CD1c-positive myeloid dendritic cell (primary cell): Measurements from ENCODE around the gene ANG.
"Not testable (repeated sequence)": the region's sequence is repeated elsewhere in the genome, so short reads cannot be mapped to it uniquely, and the experiment has no call there.

Experiments used
- DNase-seq: peaks from one replicate; pipeline ENCODE4 v3.0.0-alpha.2; 2016; ENCODE audit errors: extremely low spot score

ANG gene

GRCh38 chr14:20698018-20698329 is 9.4 kb downstream of the ANG start:
- no peak for DNase-seq

DNA sequence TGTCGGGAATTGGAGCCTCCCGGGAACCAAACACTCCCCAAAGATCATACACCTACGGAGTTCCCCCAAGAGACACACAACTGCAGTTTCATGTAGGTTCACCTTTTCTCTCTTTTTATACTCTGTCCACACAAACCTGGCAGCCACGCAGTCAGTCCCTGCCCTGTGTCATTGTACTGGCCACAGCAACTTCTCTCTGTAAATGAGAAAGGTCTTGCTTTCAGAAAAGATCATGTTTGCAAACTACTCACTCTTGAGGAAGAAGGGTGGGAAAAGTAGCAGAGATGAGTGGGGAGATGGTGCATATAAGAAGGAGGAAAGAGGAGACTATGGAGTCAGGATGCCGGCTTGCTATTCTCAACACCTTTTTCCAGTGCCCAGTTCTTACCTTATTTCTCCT is 10.4 kb downstream of the ANG start:
- no peak for DNase-seq

GRCh38 chr14:20699931-20700330 is 11.4 kb downstream of the ANG start:
- no peak for DNase-seq

DNA sequence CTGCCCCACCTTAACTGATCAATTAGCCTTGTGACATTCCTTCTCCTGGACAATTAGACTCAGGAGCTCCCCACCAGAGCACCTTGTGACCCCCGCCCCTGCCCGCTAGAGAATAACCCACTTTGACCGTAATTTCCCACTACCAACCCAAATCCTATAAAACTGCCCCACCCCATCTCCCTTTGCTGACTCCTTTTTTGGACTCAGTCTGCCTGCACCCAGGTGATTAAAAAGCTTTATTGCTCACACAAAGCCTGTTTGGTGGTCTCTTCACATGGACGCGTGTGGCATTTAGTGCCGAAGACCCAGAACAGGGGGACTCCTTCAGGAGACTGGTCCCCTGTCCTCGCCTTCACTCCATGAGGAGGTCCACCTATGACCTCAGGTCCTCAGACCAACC is 12.4 kb downstream of the ANG start:
- DNase-seq = not testable (repeated sequence)

GRCh38 chr14:20706657-20707355 is 18.2 kb downstream of the ANG start:
- no peak for DNase-seq

- no peak for DNase-seq
Observed at GRCh38 chr14:20707622-20708021, 19.1 kb downstream of the ANG start.

- DNase-seq = no peak
Observed at GRCh38 chr14:20711261-20711660, 22.7 kb downstream of the ANG start.

DNA sequence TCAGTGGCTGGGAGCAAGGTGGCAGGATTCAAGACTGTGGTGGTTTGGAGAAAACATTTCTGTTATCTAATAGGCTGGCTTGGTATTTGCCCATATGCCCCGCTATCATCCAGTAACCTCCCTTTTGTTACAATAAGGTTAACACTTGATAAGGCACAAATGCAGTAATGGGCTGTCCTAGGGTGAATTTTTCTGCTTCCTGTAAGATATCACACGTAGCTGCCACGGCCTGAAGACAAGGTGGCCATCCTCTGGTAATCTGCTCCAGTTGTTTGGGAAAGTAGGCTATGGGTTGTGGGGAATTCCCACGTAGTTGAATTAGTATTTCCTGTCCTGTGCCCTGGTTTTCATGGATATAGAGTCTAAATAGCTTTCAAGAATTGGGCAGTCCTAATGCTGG is 23.1 kb downstream of the ANG start:
- no peak for DNase-seq

DNA sequence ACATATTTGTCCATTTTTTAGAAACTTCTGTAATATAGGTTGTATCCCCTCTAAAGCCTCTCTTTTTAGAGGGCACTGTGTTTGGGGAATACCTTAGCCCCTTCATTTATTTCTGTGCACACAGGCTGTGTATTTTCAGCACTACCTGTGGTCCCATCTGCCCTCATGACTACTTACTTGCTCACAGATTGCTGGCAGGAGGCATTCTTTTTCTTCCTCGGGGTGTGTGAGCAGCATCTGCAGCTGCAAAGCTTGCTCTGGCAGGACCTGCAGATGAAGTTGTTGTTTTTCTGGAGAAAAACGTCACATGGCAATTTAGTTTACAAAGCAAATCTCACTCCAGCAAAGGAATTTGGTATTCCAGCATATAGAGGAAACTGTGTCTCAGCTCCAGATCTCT is 24.3 kb downstream of the ANG start:
- no peak for DNase-seq

GRCh38 chr14:20714593-20715250 is 26.2 kb downstream of the ANG start:
- peak; percentile 90 for DNase-seq

GRCh38 chr14:20719777-20720176 is 31.2 kb downstream of the ANG start:
- DNase-seq = no peak

- no peak for DNase-seq
Observed at GRCh38 chr14:20720741-20721140, 32.2 kb downstream of the ANG start.

- no peak for DNase-seq
Observed at GRCh38 chr14:20722016-20722415, 33.5 kb downstream of the ANG start.

DNA sequence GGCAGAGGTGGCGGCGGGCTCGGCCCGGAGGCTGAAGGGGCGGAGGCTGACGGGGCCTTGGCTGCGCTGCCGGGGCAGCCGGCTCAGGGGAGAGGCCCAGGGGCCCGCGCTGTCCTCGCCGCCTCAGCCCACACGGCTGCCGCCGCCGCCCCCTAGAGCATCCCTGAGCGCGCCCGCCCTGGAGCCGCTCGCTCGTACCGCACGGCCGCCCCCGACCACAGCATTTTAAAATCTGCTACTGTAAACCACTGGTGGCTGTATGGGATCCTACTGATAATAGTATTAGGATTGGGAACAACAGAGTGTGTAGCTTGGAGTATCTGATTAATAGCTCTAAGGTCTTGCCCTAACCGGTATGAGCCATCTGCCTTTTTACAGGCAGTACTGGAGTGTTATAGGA is 34.9 kb downstream of the ANG start:
- no peak for DNase-seq

DNA sequence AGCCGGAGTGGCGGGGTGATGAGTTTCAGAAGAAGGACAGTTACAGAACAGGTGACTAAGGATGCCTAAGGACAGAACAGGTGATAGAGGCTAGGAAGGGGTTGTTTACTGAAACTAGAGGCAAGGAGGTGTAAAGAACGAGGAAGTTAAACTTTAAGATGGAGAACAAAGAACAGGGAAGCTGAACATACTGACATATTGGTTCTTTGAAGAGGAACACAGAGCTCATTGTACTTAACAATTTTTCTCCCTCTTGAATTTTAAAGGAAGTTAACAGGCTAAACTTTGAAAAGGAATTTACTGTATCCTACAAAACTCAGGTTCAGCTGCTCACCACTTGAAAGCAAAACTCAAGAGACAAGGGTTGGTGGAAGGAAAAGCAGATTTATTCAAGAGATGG is 37.6 kb downstream of the ANG start:
- DNase-seq = peak; percentile 30

DNA sequence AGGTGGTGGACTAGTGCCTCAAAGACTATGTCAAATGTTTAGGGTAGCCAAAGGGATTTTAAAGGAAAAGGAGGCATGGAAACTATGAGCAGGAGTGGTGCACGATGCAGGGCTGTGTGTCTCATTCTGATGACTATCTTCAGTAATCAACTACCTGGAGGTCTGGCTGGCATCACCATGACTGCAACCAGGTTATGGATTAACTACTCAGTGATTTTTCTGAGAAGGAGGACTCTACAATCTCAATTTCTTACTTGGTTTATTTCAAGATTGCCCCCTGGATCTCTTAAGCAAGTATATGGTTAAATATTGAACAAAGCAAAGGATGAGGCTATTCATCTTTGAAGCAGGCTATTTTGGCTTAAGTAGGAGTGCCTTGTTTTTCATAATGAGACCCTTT is 38.0 kb downstream of the ANG start:
- DNase-seq = no peak

GRCh38 chr14:20730891-20731290 is 42.3 kb downstream of the ANG start:
- peak; percentile 17 for DNase-seq

DNA sequence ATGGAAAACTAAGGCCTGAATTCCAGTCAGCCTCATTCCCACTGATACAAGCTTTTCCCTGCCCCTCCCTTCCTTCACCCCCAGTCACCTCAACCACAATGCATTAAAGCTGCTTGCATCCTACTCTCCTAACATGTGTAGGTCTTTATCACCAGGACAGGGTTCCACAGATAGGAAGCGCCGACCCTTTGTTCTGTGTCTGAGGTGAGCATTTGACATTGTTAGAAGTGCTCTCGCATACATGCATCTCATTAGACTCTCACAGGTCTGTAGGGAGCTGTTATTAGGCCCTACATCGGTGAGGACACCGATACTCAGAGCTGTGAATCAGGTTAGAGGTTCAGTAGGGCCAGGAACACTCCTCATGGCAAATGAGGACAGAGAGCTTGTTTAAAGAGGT is 43.9 kb downstream of the ANG start:
- DNase-seq = no peak

GRCh38 chr14:20732979-20733635 is 44.5 kb downstream of the ANG start:
- DNase-seq = peak; percentile 63

GRCh38 chr14:20733684-20734429 is 45.3 kb downstream of the ANG start:
- no peak for DNase-seq

DNA sequence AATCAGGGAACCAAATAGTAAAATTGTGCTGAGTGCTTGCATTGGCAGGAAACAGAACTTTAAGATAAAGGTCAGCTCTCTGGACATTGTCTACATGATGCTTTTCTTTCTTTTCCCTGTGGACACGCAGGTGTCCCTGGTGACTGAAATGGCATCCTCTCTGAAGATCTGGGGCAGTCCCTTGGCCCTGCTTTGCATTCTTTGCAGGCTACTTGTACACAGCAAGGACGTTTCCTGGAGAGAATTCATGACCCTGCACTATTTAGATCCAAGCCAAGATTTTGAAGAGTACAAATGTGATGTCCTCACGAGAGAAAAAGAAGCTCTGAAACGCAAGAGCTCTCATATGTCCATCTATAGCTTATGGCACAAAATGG is 45.9 kb downstream of the ANG start:
- no peak for DNase-seq

GRCh38 chr14:20738292-20738691 is 49.7 kb downstream of the ANG start:
- not testable (repeated sequence) for DNase-seq

GRCh38 chr14:20742132-20742531 is 53.6 kb downstream of the ANG start:
- DNase-seq = no peak
